Measurements from ENCODE around the gene UPK2.
"Not testable (repeated sequence)": the region's sequence is repeated elsewhere in the genome, so short reads cannot be mapped to it uniquely, and the experiment has no call there.

The UPK2 gene

GRCh38 chr11:118988280-118988679 lies 32.2 kb downstream of the UPK2 start (continued):
- TF ChIP-seq SCRT2 (tag by site-specific recombination; IDR thresholded peaks at IDR 0.05) (0 out of 2 replicates have a peak, but pooled peaks have one; percentile 14), ZFHX2 (tag by site-specific recombination; conservative IDR thresholded peaks at IDR 0.05) (peak; percentile 44), ZNF366 (tag by site-specific recombination; conservative IDR thresholded peaks at IDR 0.05) (no peak), SP7 (tag by site-specific recombination; IDR thresholded peaks at IDR 0.05) (no peak), ZNF19 (tag by site-specific recombination; IDR thresholded peaks at IDR 0.05; ENCODE audit: low read depth) (no peak), GLIS1 (tag by site-specific recombination; IDR thresholded peaks at IDR 0.05) (peak; percentile 68), ZNF280C (tag by site-specific recombination; IDR thresholded peaks at IDR 0.05) (no peak), BCL11A (tag by site-specific recombination; IDR thresholded peaks at IDR 0.05; ENCODE audit: low read depth) (no peak), SCRT1 (tag by site-specific recombination; IDR thresholded peaks at IDR 0.05; ENCODE audit: borderline replicate concordance) (peak; percentile 39; the same call in 1 of the 2 replicates), ZNF560 (tag by site-specific recombination; IDR thresholded peaks at IDR 0.05; ENCODE audit: borderline replicate concordance) (no peak), WT1 (tag by site-specific recombination; IDR thresholded peaks at IDR 0.05) (peak; percentile 47; the same call in 1 of the 2 replicates), ZBTB48 (tag by site-specific recombination; IDR thresholded peaks at IDR 0.05) (no peak), OSR2 (tag by site-specific recombination; IDR thresholded peaks at IDR 0.05) (0 out of 2 replicates have a peak, but pooled peaks have one; percentile 17), EGR2 (tag by site-specific recombination; IDR thresholded peaks at IDR 0.05; ENCODE audit: low read depth) (peak; percentile 27; the same call in 1 of the 2 replicates), ZNF202 (tag by site-specific recombination; IDR thresholded peaks at IDR 0.05; ENCODE audit: borderline replicate concordance) (no peak)
- TF ChIP-seq, protein P1, sequence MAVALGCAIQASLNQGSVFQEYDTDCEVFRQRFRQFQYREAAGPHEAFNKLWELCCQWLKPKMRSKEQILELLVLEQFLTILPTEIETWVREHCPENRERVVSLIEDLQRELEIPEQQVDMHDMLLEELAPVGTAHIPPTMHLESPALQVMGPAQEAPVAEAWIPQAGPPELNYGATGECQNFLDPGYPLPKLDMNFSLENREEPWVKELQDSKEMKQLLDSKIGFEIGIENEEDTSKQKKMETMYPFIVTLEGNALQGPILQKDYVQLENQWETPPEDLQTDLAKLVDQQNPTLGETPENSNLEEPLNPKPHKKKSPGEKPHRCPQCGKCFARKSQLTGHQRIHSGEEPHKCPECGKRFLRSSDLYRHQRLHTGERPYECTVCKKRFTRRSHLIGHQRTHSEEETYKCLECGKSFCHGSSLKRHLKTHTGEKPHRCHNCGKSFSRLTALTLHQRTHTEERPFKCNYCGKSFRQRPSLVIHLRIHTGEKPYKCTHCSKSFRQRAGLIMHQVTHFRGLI (tag by site-specific recombination; IDR thresholded peaks at IDR 0.05) = no peak

- H3K4me3 ChIP-seq (ENCODE audit: low read depth, low read length); H3K27ac ChIP-seq (ENCODE audit: extremely low read depth, low read depth, low read length); H3K9me3 ChIP-seq (ENCODE audit: control insufficient read depth, insufficient read depth, low read depth, low read length); H3K36me3 ChIP-seq (ENCODE audit: control insufficient read depth in 2 of 2, insufficient read depth in 1 of 2, low read length in 2 of 2); POLR2A ChIA-PET; H3K4me1 ChIP-seq (ENCODE audit: control insufficient read depth, insufficient read depth, low read length); CTCF ChIA-PET: not testable (repeated sequence)
Observed at GRCh38 chr11:118991486-118992038, 35.5 kb downstream of the UPK2 start.

- CTCF ChIA-PET = interaction anchor here (0.6 to 2.1 kb wide), 6 partner anchors 12 to 377 kb away, joined by 3 to 8 read pairs (median 4); partner anchors contain the start of genes RPS25 and TRAPPC4
- H3K36me3 ChIP-seq (ENCODE audit: control insufficient read depth in 2 of 2, insufficient read depth in 1 of 2, low read length in 2 of 2) = peaks cover 11 to 24% of the 10 kb centered on the region in 2 experiments; a peak in 2 of 3 replicates
- POLR2A ChIA-PET = interaction anchor here (0.6 to 1.6 kb wide), 17 partner anchors 8 to 386 kb away, joined by 3 to 15 read pairs (median 3); partner anchors contain the start of genes HINFP, HMBS, RPS25 and TRAPPC4
- no peaks in the 10 kb centered on the region for H3K4me1 ChIP-seq (ENCODE audit: control insufficient read depth, insufficient read depth, low read length)
- H3K4me3 ChIP-seq (ENCODE audit: low read depth, low read length) = peak overlapping the region; percentile 94
- TF ChIP-seq, protein P1 (tag by site-specific recombination; IDR thresholded peaks at IDR 0.05) = no peak
- TF ChIP-seq BCL11B (tag by site-specific recombination; IDR thresholded peaks at IDR 0.05; ENCODE audit: low read depth) (no peak), SCRT1 (tag by site-specific recombination; IDR thresholded peaks at IDR 0.05; ENCODE audit: borderline replicate concordance) (no peak), ZSCAN5A (tag by site-specific recombination; IDR thresholded peaks at IDR 0.05) (no peak), SALL2 (tag by site-specific recombination; IDR thresholded peaks at IDR 0.05; ENCODE audit: borderline replicate concordance) (no peak), ZNF169 (tag by site-specific recombination; IDR thresholded peaks at IDR 0.05) (no peak), ZNF585B (tag by site-specific recombination; IDR thresholded peaks at IDR 0.05) (no peak), ZNF426 (tag by site-specific recombination; IDR thresholded peaks at IDR 0.05) (no peak), GLI4 (tag by site-specific recombination; IDR thresholded peaks at IDR 0.05) (no peak), SP2 (tag by site-specific recombination; IDR thresholded peaks at IDR 0.05) (no peak), ZNF596 (tag by site-specific recombination; IDR thresholded peaks at IDR 0.05) (no peak)
- peak overlapping the region; percentile 53; the same call in 1 of the 2 replicates for H3K27ac ChIP-seq (ENCODE audit: extremely low read depth, low read depth, low read length)
- H3K9me3 ChIP-seq (ENCODE audit: control insufficient read depth, insufficient read depth, low read depth, low read length) = no peaks in the 10 kb centered on the region
Observed at GRCh38 chr11:118996926-118997626, 41.0 kb downstream of the UPK2 start.

Data from HEK293 (cell line).